CD4-positive, alpha-beta T cell treated with Interleukin-17A for 1 hour (primary cell): ENCODE measurements around the gene HOXB3.
A peak's percentile ranks its signal among the peaks of the same experiment; 100 is the strongest.

Source experiments
- DNase-seq: peaks from one replicate; pipeline ENCODE4 v3.0.0-alpha.2; 2020

The HOXB3 gene

GRCh38 chr17:48567209-48567608 lies 22.8 kb downstream of the HOXB3 start:
- no peak for DNase-seq

DNA sequence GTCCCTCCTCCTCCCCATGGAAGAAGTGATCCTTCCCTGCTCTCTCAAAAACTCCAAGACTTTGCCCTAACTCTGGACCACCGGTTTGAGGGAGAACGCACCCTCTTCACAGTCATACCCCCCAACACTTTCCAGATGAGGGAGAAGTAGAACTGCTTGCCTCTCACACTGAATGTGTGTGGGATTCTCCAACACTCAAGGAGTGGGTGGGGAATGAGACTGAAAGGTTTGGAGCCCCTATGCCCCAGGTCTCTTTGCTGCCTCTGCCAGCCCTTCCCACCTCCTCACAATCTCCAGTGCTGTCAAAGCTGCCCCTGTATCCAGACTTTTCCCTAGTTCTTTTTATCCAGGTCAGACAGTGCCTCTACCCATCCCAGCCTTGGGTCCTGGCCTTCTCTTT lies 23.3 kb downstream of the HOXB3 start:
- no peak for DNase-seq

DNA sequence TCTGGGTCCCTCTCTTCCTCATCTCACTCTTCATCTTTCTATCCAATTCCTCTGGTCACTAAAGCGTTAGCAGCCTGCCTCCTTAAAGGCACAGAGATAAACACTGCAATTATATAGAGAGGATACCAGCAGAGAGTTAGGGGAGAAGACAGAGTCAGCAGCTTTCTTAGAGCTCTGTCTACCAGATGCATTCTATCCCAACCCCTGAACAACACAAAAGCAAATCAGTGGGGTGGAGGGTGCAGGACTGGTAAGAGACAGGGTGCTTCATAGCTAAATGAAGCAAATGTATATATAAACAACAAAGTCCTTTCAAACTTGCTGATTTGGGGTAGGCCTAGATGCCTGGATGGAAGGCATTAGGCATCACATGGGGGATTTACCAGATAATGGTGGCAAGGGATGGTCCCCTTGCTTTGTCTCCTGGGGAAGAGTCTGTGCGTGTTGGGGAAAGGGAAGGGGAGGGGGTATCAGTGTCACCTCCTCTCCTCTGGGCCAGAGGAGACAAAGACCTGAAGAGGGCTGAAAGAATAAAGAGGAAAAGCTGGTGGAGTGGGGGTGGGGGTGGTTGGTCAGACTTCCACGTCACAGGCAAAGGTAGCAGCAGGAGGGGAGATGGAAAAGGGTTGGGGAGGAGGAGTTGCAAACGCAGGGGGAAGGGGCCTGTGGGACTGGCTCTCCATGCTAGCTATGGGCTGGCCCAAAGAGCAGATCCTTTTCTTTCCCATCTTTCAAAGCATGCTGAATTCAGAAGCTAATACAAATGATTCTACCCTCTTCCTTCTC lies 23.9 kb downstream of the HOXB3 start:
- no peak for DNase-seq

- DNase-seq = no peak
These were observed 25.0 kb downstream of the HOXB3 start for GRCh38 chr17:48565022-48565554.

GRCh38 chr17:48564188-48565021 lies 25.6 kb downstream of the HOXB3 start:
- DNase-seq = no peak

DNA sequence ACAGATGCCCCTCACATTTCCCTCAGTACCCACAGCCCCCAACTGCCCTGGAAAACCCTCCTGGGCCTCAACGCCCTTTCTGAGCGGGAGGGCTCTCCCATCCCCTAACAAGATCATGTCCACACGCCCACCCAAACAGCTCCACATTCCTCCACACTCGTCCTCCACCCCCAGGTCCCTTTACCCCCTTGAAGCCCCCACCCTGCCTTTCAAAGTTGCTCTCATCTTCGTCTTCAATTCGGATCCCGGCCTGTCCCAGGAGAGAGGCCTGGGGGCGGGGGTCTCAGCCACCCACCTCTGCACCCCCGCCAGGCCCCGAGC lies 26.2 kb downstream of the HOXB3 start:
- DNase-seq = no peak

- no peak for DNase-seq
These were observed 26.6 kb downstream of the HOXB3 start for GRCh38 chr17:48563385-48563838.

DNA sequence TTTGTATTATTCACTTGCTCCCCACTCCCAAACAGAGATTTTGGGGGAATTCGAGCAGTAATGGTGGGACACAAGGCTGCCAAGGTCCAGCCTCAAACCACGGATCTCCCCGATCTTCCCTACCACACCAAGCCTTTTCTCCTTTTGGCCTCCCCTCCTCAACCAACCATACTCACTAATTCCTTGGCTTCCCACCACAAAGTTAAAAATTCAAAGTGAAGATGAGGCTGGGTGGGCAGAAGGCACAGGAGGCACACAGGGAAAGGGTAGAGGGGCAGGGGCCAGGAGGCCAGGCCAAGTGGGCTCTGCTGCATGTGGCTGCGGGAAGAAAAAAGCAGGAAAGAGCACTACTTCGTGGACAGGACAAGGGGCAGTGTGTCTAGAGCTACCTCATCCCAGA lies 27.1 kb downstream of the HOXB3 start:
- DNase-seq = no peak

GRCh38 chr17:48561884-48562810 lies 27.9 kb downstream of the HOXB3 start:
- no peak for DNase-seq

- DNase-seq = no peak
These were observed 29.9 kb downstream of the HOXB3 start for GRCh38 chr17:48559840-48560817.

DNA sequence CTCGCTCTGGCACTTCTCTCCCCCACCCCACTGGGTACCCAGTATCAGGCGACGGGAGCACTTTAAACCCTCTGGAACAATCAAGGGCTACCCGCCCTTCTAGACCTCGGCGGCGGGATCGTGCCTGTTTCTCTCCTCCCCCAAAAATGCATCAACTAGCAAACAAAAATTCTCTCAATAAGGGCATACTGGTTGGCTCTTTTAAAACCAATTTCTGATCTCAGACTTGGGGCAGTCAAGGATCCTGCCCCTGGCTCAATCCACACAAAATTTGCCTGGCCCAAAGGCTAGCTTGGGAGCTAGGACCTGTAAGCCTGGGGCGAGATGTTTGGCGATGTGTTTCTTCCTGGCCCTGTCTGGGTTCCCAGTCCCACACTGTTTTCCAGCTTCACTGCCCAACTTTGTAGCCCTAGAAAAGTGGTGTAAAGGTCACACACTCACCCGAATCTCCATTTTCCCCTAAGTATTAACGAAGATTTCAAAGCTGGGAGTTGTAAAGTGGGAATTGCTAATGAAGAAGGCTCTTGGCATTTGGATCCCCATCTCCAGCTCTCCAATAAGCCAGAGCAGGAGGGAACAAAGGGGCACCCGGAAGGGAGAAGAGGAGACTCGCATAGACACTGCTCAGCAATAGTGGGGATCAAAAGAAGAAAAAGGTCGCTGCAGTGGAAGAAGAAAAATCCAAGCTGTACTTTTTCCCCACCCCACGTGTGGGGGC lies 30.8 kb downstream of the HOXB3 start:
- no peak for DNase-seq

DNA sequence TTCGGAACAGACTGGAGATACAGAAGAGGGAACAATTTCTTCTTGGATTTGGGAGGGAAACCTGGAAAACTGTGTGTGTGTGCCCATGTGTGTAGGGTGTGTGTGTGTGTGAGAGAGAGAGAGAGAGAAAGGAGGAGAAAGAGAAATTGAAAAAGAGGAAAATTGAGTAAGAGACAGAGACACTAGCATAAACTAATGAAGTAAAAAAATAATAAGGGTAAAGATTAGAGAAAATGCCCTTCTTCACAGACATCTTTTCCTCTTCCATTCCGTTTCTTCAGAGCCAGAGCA lies 31.3 kb downstream of the HOXB3 start:
- DNase-seq = no peak

DNA sequence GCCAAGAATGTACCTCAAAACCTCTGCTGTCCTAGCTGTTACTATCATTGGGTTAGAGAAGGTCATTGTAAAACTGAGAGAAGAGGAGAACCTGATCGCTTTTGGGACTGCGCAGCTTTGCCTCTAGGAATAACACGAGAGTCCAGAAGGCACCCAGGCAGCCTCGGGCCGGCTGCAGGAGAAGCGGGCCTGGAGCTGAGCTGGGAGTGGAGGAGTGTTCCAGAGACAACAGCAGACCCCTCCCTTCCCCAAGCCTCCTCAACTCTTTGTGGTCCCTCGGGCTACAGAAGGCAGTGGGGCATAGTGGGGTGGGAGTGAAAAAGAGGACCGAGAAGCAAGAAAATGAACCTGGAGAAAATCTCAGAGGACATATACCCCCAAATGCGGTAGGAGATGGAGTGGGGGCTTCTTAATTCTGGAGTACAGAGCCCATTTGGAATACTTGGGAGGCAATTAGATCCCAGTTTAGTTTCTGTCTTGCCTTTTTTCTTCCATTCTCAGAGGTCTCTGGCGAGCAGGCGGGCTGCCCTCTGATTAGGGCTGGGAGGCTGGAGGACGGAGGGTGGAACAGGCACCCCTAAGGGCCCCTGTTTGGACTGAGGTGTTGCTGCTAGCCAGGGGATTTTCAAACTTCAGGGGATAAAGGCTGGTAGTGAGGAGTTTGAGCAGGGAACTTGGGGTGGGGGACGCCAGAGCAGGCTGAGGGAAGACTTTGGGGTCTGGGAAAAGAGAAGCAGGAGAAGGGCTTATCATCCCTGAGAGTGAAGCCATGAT lies 31.8 kb downstream of the HOXB3 start:
- DNase-seq = no peak

GRCh38 chr17:48556576-48557401 lies 33.3 kb downstream of the HOXB3 start:
- DNase-seq = no peak

DNA sequence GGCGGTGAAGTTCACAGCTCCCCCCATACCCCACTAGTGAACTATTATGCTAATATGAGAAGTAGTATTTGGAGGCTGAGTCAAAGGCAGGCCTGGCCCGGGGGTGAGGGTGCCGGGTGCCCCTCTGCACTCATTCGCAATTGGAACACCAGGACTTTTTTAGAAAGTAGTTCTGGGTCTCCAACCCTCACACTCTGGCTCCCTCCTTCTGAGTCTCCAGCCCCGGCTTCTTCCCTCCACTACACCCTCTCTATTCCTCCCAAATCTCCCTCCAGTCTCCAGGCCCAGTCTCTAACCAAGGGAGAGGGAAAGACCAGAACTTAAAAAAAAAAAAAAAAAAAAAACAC lies 33.8 kb downstream of the HOXB3 start:
- DNase-seq = no peak

GRCh38 chr17:48555258-48556228 lies 34.5 kb downstream of the HOXB3 start:
- DNase-seq = peak; percentile 39

GRCh38 chr17:48554412-48555257 lies 35.4 kb downstream of the HOXB3 start:
- no peak for DNase-seq
